ENCODE data around the gene SND1. TPM values are rescaled to one million over a fixed set of nuclear protein-coding genes. Genes with fewer than 3 reads are reported as not detected.

Gene SND1
- total RNA-seq, 6 experiments from 2014 or later: 217 to 259 (median 247) TPM

GRCh38 chr7:128005117-128005516 is 353.1 kb downstream of the SND1 start:
- H3K27ac Mint-ChIP-seq: no peak overlapping the region
- no peaks in the 10 kb centered on the region for H3K9me3 Mint-ChIP-seq
- no peak for TF ChIP-seq CTCF (IDR thresholded peaks at IDR 0.05)
- H3K4me3 Mint-ChIP-seq: no peak overlapping the region
- peaks cover 9% of the 10 kb centered on the region; the same call in 1 of the 2 replicates for H3K36me3 Mint-ChIP-seq (ENCODE audit: low read depth)
- no peaks in the 10 kb centered on the region; the same call in 1 of the 2 replicates for H3K27me3 Mint-ChIP-seq (ENCODE audit: insufficient read depth)
- H3K4me1 Mint-ChIP-seq (ENCODE audit: low read depth): no peaks in the 10 kb centered on the region; the same call in 1 of the 2 replicates
- DNase-seq: no peak

- no peak for DNase-seq
- H3K27me3 Mint-ChIP-seq (ENCODE audit: insufficient read depth): no peaks in the 10 kb centered on the region; the same call in 1 of the 2 replicates
- no peak for TF ChIP-seq CTCF (IDR thresholded peaks at IDR 0.05)
- H3K4me1 Mint-ChIP-seq (ENCODE audit: low read depth): no peaks in the 10 kb centered on the region; the same call in 1 of the 2 replicates
- no peaks in the 10 kb centered on the region for H3K9me3 Mint-ChIP-seq
- no peak overlapping the region for H3K4me3 Mint-ChIP-seq
- H3K36me3 Mint-ChIP-seq (ENCODE audit: low read depth): peaks cover 8% of the 10 kb centered on the region; the same call in 1 of the 2 replicates
- H3K27ac Mint-ChIP-seq: no peak overlapping the region
Observed at GRCh38 chr7:128005759-128006159, 353.8 kb downstream of the SND1 start.

GRCh38 chr7:128006550-128007302 is 354.7 kb downstream of the SND1 start:
- H3K4me3 Mint-ChIP-seq: no peak overlapping the region
- no peaks in the 10 kb centered on the region for H3K27me3 Mint-ChIP-seq (ENCODE audit: insufficient read depth)
- H3K36me3 Mint-ChIP-seq (ENCODE audit: low read depth): peaks cover 3% of the 10 kb centered on the region; the same call in 1 of the 2 replicates
- DNase-seq: no peak
- no peak for TF ChIP-seq CTCF (IDR thresholded peaks at IDR 0.05)
- no peaks in the 10 kb centered on the region for H3K9me3 Mint-ChIP-seq
- H3K4me1 Mint-ChIP-seq (ENCODE audit: low read depth): no peaks in the 10 kb centered on the region; the same call in 1 of the 2 replicates
- no peak overlapping the region for H3K27ac Mint-ChIP-seq

- Mint-ChIP-seq H3K36me3 (ENCODE audit: low read depth) (no peaks in the 10 kb centered on the region; the same call in 1 of the 2 replicates), H3K27me3 (ENCODE audit: insufficient read depth) (no peaks in the 10 kb centered on the region), H3K27ac (no peak overlapping the region), H3K4me1 (ENCODE audit: low read depth) (no peaks in the 10 kb centered on the region; the same call in 1 of the 2 replicates), H3K4me3 (no peak overlapping the region), H3K9me3 (no peaks in the 10 kb centered on the region)
- no peak for DNase-seq
- no peak for TF ChIP-seq CTCF (IDR thresholded peaks at IDR 0.05)
Observed at GRCh38 chr7:128007303-128007680, 355.3 kb downstream of the SND1 start.

GRCh38 chr7:128008141-128008540 is 356.1 kb downstream of the SND1 start:
- Mint-ChIP-seq H3K4me1 (ENCODE audit: low read depth) (no peaks in the 10 kb centered on the region; the same call in 1 of the 2 replicates), H3K27ac (no peak overlapping the region), H3K27me3 (ENCODE audit: insufficient read depth) (no peaks in the 10 kb centered on the region), H3K9me3 (no peaks in the 10 kb centered on the region), H3K4me3 (no peak overlapping the region), H3K36me3 (ENCODE audit: low read depth) (no peaks in the 10 kb centered on the region; the same call in 1 of the 2 replicates)
- TF ChIP-seq CTCF (IDR thresholded peaks at IDR 0.05): no peak
- no peak for DNase-seq
